Activated T-cell treated with anti-CD3 and anti-CD28 coated beads for 48 hours (primary cell): Measurements from ENCODE around the gene FARP1.

Experiments
- DNase-seq: peaks from one replicate; pipeline ENCODE4 v3.0.0-alpha.2; 2020; ENCODE audit warnings: low read depth

Gene FARP1

DNA sequence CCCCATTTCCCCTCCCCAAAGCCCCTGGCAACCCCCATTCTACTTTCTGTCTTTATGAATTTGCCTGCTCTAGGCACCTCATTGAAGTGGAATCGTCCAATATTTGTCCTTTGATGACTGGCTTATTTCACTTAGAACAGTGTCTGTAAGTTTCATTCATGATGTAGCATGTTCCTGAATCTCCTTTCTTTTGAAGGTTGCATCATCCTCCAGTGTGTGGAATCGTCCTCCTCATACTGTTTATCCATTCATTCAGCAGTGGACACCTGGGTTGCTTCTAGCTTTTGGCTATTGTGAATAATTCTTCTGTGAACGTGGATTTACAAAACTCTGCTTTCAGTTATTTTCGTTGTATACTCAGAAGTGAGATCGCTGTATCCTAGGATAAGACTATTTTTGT, 195.4 kb downstream of the FARP1 start:
- no peak for DNase-seq

DNA sequence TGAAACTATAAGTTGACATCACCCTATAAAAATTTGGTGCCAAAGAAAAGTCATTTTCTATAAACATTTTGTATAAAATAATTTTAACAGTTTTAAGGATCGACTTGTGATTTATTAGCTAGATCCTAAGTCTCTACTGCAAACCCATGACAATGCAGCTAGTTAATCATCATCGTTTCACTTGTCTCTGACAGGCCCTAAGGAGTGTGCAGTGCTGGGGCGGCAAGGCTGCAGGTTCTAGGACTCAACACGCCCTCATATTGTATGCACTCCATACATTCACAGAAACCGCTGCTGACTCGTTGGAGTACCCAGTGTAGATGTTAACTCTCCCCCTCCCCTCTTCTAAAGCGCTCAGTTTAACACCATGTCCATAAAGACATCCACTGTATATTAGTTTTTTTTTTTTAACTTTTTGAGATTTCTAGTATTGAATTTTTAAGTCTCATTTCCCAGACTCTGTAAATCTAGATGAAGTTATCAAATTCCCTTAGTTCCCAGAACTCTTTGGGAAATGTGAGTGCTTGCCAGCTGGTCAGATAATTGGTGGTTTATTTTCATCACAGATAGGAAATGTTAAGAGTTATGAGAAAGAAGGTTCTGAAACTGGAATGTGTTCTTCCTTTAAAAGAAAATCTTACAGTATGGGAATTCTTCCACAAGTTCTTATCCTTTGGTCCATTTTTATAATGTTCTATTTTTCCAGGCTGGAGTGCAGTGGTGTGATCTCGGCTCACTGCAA, 197.0 kb downstream of the FARP1 start:
- no peak for DNase-seq

DNA sequence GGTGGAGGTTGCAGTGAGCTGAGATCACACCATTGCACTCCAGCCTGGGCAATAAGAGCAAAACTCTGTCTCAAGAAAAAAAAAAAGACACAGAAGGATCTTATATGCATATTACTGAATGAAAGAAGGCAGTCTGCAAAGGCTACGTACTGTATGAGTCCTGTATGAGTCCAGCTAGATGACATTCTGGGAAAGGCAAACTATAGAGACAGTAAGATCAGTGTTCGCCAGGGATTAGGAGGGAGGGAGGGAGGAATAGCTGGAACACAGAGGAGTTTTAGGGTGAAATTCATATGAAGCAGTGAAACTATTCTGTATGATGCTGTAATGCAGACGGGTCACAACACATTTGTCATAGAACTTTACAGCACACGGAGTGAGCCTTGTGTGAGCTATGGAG, 200.1 kb downstream of the FARP1 start:
- no peak for DNase-seq

DNA sequence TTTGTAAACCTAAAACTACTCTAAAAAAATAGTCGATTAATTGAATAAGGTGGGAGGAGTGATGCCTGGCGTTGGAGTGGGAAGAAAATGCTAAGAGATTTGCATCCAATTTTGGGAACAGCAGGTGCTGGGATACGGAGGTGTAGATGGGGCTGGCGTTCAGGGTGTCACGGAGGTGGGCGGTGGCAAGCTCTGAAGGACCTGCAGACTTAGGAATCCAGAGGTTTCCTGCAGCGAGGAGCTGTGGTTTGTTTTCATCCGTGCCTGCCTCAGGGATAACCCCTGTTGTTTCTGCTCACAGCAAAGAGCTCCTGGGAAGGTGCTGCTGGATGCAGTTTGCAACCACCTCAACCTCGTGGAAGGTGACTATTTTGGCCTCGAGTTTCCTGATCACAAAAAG, 200.6 kb downstream of the FARP1 start:
- DNase-seq, result no peak

DNA sequence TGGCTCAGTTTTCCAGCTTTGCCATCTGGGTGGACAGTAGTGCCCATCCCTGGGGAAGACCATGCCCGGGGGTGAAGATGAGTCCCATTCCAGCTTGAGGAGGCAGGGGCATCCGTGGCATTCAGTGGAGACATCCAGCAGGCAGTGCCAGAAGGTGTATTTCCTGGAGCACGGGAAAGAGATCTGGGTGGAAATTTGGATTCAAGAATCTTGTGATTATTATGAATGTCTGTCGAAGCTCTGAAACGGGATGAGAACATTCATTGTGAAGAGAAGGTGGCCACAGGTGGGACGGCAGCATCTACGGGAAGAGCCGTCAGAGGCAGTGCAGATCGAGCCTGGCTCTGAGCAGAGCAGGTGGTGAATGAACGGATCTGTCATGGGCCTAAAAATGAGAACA, 201.5 kb downstream of the FARP1 start:
- DNase-seq, result no peak

DNA sequence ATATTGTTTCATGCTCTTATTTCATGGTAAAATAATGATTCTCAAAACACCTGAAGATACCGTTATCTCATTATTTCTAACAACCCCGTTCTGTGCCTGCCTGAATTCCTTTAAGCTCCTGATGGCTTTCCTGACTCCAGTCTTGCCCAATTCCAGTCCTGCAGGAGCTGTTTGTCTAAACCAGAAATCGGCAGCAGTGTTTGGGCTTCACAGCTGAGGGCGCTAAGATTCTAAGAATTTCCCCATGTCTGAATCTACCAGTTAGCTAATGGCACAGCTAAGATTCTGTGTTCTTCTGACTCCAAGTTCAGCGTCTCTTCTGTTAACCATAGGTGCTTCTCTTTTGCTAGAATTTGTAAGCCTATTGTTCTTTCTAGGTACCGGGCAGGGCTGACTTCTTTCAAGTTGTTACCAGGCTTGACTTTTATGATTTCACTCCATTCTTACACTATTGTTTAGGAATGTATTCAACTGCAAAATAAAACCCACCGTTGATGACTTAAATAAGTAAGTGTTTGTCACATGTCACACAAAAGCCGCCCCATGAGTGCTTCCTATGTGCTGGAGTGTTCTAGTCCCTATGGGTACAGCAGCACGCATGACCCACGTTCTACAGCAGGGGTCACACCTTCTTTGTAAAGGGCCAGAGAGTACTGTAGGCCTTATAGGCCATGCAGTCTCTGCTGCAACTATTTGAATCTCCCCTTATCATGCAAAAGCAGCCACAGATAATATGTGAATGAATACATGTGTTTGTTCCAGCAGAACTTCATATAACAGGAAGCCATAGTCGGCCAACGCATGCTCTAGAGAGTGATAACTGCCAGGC, 202.4 kb downstream of the FARP1 start:
- DNase-seq, result no peak

DNA sequence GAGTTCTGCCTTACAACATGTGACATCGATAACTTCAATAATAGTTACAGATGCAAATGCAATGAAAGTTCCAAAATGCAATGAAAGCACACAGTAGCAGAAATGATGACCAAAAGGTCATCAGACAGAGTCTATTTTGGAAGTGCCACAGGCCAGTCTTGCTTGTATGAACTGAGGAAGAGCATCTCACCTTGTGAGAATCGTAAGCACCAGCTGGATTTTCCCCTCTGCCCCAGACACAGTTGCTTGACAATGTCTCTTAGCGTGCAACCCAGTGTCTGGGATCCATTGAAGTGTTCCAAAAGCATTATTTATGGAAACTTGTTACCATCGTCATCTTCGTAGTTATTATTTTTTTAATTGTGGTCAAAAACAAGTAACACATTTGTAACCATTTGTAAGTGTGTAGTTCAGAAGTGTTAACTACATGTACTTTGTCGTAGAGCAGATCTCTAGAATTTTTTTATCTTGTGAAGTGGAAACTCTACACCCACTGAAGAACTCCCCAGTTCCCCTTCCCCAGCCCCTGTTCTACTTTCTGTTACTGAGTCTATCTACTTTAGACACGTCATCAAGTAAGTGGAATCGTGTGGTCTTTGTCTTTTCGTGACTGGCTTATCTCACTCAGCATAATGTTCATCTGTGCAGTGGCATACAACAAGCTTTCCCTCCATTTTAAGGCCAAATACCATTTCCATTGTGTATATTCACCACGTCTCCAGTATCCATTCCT, 204.2 kb downstream of the FARP1 start:
- DNase-seq, result no peak

DNA sequence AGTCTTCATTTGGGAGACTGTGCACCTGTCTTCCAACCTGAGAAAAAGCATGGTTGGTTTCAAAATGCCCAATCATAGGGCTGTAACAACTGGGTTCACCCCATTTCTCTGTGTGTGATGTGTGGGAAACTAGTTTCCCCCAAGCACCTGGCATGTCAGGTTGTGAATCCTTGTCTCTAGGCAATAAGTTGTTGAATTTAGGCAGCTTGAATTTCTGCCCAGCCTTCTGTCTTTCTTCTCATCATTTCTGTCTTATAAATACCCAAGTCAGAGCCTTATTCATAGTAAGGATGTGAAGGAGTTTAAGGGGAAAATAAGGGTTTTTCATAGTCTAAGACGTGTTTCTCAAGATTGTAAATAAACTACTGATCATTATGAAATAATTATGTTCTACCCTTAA, 204.9 kb downstream of the FARP1 start:
- DNase-seq, result no peak

DNA sequence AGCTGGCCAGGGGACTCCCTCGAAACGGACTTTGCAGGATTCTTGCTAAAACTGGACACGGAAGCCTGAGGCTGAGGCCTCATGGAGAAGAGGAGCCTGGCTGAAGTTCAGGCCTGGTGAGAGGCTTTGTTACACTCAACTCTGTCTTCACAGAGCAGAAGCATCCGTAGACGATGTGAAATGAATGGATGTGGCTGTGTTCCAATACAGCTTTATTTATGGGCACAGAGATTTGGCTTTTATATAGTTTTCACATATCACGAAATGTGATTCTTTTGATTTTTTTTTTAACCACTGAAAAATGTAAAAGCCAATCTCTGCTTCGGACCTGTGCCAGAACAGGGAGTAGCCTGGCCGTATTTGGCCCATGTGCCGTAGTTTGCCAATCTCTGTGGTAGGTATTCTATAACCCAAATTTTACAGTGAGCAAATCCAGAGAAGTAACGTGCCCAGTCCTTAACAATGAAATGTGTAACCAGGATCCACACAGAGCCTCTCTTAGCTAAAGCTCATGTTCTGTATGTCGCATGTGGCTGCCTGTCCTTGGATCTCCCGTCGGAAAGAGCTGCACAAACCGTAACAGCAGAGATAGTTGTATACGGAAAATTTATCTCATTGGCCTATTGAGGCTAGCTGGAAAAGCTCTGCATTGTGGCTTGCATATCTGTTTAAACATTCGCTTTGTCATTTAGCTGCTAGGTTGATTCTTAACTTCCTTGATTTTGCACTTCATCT, 205.7 kb downstream of the FARP1 start:
- DNase-seq, result no peak

DNA sequence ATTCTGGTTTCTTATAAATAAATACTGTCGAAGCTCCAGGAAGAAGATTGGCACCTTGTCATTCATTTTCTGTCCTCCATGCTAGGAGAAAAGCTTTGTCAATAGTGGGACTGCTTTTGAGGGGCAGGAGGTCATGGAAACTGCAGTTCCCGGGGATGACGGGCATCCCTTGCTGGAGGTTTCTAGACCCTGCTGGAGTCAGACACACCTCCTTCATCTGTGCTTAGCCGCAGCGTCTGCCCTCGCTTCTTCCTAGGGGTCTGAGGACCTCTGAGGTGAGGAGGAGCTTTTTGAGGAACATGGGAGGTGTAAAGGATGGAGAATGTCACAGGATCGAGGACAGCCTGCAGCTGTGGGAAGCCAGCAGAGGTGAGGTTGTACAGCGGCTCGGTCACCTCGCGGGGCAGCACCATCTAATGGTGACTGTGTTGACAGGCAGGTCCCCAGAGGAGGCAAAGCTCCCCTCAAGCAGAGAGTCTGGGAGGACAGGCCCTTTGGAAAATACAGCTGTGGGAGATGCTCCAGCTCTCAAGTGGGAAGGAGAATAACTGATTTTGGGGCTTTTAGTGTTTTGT, 206.9 kb downstream of the FARP1 start:
- DNase-seq, result no peak

DNA sequence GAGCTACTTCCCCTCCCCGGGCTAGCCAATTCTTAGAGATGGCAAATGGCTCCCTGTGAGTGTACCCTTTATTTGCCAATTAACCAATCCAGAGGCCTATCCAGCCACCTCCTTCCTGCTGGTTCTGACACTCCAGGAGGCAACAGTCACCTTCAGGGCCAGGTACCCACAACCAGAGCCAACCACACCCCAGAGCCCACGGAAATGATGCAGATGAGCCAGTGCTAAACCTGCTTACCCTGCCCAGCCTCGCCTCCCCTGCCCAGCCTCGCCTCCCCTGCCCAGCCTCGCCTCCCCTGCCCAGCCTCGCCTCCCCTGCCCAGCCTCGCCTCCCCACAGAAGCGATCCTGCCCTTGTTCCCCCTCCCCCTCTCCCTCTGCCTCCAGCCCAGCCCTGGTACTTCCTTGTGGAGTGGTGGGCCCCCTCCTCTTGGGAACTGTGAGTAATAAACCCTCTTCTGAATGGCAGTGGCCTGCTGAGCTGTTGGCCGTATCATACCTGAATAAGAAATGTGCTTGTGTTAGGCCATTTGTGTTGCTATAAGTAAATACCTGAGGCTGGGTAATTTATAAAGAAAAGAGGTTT, 207.9 kb downstream of the FARP1 start:
- DNase-seq, result no peak

DNA sequence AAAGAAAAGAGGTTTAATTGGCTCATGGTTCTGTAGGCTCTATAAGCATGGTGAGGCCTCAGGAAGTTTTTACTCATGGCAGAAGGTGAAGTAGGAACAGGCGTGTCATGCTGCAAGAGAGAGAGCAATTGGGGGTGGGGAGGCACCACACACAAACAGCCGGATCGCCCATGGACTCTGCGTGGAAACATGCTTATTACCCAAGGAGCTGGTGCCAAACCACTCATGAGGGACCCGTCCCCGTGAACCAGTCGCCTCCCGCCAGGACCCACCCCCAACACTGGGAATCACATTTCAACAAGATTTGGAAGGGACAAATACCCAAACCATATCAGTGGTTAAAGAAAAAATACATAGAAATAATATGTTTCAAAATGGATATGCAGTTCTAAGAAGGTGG, 208.7 kb downstream of the FARP1 start:
- no peak for DNase-seq

DNA sequence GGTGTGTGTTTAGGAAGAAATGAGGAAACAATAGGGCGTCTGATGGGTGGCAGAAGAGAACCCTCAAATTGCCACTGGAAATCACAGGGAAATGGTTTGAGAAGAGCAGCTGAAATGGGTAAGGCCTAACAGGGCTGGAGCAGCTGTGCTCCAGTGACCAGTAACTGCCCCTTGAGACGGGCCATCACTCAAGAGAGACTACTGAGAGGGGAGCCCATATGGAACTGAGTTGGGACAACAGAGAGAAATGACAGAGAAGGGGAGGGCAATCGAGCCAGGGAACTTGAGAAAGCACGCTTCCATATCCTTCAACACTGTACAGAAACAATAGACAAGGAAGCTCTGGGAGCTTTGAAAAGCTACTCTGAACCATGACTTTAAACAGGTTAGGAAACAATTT, 209.3 kb downstream of the FARP1 start:
- no peak for DNase-seq

DNA sequence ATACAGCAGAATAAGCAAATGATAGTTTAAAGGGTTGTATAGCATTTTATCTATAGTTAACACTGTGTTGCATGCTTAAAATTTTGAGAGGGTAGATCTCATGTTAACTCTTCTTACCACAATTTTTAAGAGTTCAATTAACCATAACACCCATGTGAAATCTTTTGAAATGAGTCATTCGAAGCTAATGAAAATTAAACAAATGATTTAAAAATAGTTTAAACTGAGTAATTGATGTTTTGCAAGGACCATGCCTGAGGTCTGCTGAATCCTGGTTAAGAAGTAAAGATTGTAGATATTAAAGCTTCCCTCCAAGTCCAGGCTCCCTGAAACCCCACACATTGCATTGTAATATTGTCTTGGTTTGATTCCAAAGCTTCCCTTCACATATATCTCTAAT, 210.9 kb downstream of the FARP1 start:
- no peak for DNase-seq

DNA sequence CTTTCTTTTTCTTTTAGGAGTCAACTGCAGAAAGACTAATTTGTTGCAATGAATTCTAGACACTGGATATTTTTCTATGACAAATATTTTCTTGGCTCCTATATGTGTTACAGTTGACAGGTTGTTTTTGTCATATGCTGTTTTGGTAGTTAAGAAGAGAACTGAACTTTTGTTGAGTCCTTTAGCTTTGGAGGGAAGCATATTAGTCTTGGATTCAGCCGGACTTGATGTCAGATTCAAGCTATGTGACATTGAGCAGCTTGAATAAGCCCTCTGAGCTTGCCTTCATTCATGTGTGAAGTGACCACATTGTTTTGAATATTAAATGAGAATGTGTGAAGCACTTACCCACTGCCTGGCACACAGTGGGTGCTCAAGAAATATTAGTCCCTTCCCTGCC, 216.0 kb downstream of the FARP1 start:
- no peak for DNase-seq

DNA sequence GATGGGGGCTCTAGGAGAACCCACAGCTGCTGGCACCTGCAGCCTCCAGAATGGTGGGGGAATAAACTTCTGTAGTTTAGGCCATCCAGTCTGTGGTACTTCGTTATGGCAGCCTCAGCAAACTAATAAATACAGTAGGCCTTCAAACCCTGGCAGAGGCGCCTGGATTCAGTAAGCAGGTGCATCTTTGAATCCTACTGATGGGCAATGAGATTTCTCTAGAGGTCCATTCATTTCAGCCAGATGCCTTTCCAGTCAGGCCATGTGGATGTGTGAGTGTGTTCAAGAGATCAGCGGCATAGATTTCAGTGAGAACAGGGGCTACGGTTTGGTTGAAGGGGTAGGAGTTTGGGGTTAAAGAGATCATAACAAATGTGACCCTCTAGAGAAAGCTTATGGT, 217.7 kb downstream of the FARP1 start:
- DNase-seq, result no peak

DNA sequence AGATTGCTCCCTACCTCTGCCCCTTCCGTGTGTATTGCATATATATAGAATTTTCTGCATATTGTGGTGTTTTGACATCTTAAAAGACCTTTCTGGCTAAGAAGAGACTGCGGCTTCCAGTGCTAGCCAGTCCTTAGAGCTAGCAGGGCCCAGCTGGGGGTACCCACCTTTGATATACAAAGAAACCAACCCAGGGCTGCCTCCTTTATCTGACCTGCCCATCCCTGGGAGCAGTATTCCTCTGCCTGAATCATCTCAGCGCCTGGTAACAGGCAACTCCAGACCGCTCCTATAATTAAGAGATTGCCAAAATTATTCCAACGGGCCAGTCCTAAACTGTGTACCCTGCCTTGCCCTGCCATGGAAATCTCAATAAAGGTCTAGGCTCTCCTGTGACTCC, 220.4 kb downstream of the FARP1 start:
- DNase-seq, result no peak

DNA sequence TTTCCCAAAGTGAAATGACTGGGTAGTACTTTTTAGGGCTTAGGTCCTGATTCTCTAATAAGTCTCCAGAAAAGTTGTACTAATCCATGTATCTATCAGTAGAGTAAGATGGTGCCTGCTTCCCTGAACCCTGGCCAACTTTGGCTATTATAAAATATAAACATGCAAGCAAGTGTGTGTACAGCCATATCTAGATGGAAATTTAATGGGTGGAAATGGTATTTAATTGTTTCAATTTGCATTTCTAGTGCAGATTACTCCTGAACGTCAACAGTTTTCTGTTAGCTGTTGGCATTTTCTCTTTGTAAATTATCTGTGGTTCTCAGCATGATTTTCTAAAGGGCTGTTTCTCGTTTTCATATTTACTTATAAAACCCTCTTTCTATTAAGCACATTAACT, 221.3 kb downstream of the FARP1 start:
- DNase-seq, result no peak

DNA sequence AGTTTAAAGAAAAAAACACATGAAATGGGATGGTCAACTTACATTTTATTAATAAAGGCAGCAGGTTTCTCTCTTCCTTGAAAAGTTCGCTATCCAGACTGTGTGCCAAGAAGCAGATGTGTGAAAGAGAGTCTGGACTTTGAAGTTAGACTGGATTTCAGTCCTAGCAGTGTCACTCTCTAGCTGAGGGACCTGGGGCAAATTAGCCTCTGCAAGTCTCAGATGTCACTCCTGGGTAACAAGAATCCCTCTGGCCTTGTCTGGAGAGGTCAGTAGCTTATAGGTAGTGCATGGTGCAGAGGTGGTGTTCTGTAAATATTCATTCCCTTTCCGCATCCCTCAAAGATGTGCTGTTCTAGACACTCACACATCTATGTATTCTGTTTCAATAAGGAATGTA, 221.8 kb downstream of the FARP1 start:
- no peak for DNase-seq

DNA sequence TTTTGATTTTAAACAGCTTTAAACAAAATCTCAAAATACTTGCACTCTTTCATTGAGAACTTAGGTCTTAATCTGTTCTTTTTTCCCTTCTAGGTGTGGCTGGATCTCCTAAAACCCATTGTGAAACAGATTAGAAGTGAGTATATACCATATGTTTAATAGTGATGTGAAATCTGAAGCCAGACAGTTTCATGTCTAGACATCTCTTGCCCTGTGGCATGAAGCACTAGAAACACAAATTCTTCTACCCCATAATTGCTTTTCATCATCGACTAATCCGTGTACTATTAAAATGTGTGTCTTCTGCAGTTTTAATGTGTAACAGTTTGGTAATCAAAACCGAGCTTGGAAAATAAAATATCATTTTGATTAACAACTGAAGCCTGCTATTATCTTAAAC, 222.4 kb downstream of the FARP1 start:
- DNase-seq, result no peak

DNA sequence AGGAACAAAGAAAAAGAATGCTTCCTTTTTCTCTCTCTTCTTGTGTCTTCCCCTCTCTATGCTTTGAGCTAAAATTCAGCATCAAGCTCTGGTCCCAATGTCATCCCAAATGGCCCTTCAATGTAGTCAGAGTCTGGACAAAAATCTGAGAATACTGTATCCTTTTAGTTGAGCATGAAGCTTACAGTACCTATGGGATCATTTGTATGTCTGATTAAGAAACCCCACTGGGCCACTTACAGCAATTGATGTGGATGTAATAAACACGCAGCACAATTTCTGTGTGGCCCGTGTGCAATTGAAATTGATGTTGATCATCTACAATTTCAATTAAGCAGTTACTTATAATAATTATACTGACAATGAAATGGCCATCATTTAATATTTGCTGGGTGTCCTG, 223.1 kb downstream of the FARP1 start:
- no peak for DNase-seq

DNA sequence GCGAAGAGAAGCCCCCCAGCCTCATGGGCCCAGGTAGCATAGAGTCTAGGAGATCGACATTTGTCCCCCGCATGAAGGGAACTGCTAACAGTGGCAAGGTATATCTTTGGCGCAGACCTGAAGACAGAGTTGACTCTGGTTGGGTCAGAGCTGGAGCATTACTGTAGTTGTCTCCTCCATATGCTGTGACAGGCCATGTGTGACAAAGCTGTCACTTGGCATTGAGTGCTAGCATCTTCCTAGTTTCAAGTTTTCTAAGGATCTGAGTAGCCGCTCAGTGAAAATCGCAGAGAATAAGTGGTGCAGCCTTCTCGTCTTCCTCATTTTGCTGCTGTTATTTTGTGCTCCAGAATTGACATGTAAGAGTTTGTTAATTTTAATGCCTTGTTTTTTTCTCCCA, 223.5 kb downstream of the FARP1 start:
- no peak for DNase-seq
